ENCODE data around the gene FBXO39.

The FBXO39 gene

GRCh38 chr17:6786618-6787017, 10.6 kb downstream of the FBXO39 start:
- H3K36me3 ChIP-seq (ENCODE audit: control insufficient read depth, insufficient read depth, low read length) = no peaks in the 10 kb centered on the region
- H3K4me1 ChIP-seq (ENCODE audit: control insufficient read depth, insufficient read depth, low read length, poor library complexity, severe bottlenecking) = no peaks in the 10 kb centered on the region
- no peaks in the 10 kb centered on the region for H3K27me3 ChIP-seq (replicated peaks; ENCODE audit: control insufficient read depth, insufficient read depth, low read length, poor library complexity, severe bottlenecking)
- H3K27ac ChIP-seq (ENCODE audit: insufficient read depth, low read length, poor library complexity, severe bottlenecking) = no peak overlapping the region
- H3K9me3 ChIP-seq (ENCODE audit: control insufficient read depth, low read length) = no peaks in the 10 kb centered on the region
- no peak overlapping the region for H3K4me3 ChIP-seq (ENCODE audit: insufficient read depth, low read depth, low read length, poor library complexity, severe bottlenecking)
- DNase-seq = no peak

GRCh38 chr17:6787081-6787693, 11.2 kb downstream of the FBXO39 start:
- DNase-seq = no peak
- Histone ChIP-seq H3K36me3 (ENCODE audit: control insufficient read depth, insufficient read depth, low read length) (no peaks in the 10 kb centered on the region), H3K4me1 (ENCODE audit: control insufficient read depth, insufficient read depth, low read length, poor library complexity, severe bottlenecking) (no peaks in the 10 kb centered on the region), H3K4me3 (ENCODE audit: insufficient read depth, low read depth, low read length, poor library complexity, severe bottlenecking) (no peak overlapping the region), H3K27me3 (replicated peaks; ENCODE audit: control insufficient read depth, insufficient read depth, low read length, poor library complexity, severe bottlenecking) (no peaks in the 10 kb centered on the region), H3K27ac (ENCODE audit: insufficient read depth, low read length, poor library complexity, severe bottlenecking) (no peak overlapping the region), H3K9me3 (ENCODE audit: control insufficient read depth, low read length) (no peaks in the 10 kb centered on the region)

- Histone ChIP-seq H3K4me1 (ENCODE audit: control insufficient read depth, insufficient read depth, low read length, poor library complexity, severe bottlenecking) (no peaks in the 10 kb centered on the region), H3K4me3 (ENCODE audit: insufficient read depth, low read depth, low read length, poor library complexity, severe bottlenecking) (no peak overlapping the region), H3K27ac (ENCODE audit: insufficient read depth, low read length, poor library complexity, severe bottlenecking) (no peak overlapping the region), H3K27me3 (replicated peaks; ENCODE audit: control insufficient read depth, insufficient read depth, low read length, poor library complexity, severe bottlenecking) (no peaks in the 10 kb centered on the region), H3K9me3 (ENCODE audit: control insufficient read depth, low read length) (no peaks in the 10 kb centered on the region), H3K36me3 (ENCODE audit: control insufficient read depth, insufficient read depth, low read length) (no peaks in the 10 kb centered on the region)
- DNase-seq = no peak
Measured at GRCh38 chr17:6789146-6789545, 13.1 kb downstream of the FBXO39 start.

- no peaks in the 10 kb centered on the region for H3K36me3 ChIP-seq (ENCODE audit: control insufficient read depth, insufficient read depth, low read length)
- H3K4me1 ChIP-seq (ENCODE audit: control insufficient read depth, insufficient read depth, low read length, poor library complexity, severe bottlenecking) = no peaks in the 10 kb centered on the region
- no peak overlapping the region for H3K4me3 ChIP-seq (ENCODE audit: insufficient read depth, low read depth, low read length, poor library complexity, severe bottlenecking)
- no peak for DNase-seq
- H3K27ac ChIP-seq (ENCODE audit: insufficient read depth, low read length, poor library complexity, severe bottlenecking) = no peak overlapping the region
- no peaks in the 10 kb centered on the region for H3K27me3 ChIP-seq (replicated peaks; ENCODE audit: control insufficient read depth, insufficient read depth, low read length, poor library complexity, severe bottlenecking)
- no peaks in the 10 kb centered on the region for H3K9me3 ChIP-seq (ENCODE audit: control insufficient read depth, low read length)
Measured at GRCh38 chr17:6793748-6794493, 17.9 kb downstream of the FBXO39 start.

GRCh38 chr17:6796017-6796886, 20.2 kb downstream of the FBXO39 start:
- Histone ChIP-seq H3K4me1 (ENCODE audit: control insufficient read depth, insufficient read depth, low read length, poor library complexity, severe bottlenecking) (no peaks in the 10 kb centered on the region), H3K27ac (ENCODE audit: insufficient read depth, low read length, poor library complexity, severe bottlenecking) (no peak overlapping the region), H3K9me3 (ENCODE audit: control insufficient read depth, low read length) (no peaks in the 10 kb centered on the region), H3K27me3 (replicated peaks; ENCODE audit: control insufficient read depth, insufficient read depth, low read length, poor library complexity, severe bottlenecking) (no peaks in the 10 kb centered on the region), H3K36me3 (ENCODE audit: control insufficient read depth, insufficient read depth, low read length) (no peaks in the 10 kb centered on the region), H3K4me3 (ENCODE audit: insufficient read depth, low read depth, low read length, poor library complexity, severe bottlenecking) (no peak overlapping the region)
- DNase-seq = no peak

GRCh38 chr17:6796887-6797490, 21.0 kb downstream of the FBXO39 start:
- no peak for DNase-seq
- H3K27me3 ChIP-seq (replicated peaks; ENCODE audit: control insufficient read depth, insufficient read depth, low read length, poor library complexity, severe bottlenecking) = no peaks in the 10 kb centered on the region
- H3K9me3 ChIP-seq (ENCODE audit: control insufficient read depth, low read length) = no peaks in the 10 kb centered on the region
- H3K36me3 ChIP-seq (ENCODE audit: control insufficient read depth, insufficient read depth, low read length) = no peaks in the 10 kb centered on the region
- no peak overlapping the region for H3K27ac ChIP-seq (ENCODE audit: insufficient read depth, low read length, poor library complexity, severe bottlenecking)
- no peak overlapping the region for H3K4me3 ChIP-seq (ENCODE audit: insufficient read depth, low read depth, low read length, poor library complexity, severe bottlenecking)
- H3K4me1 ChIP-seq (ENCODE audit: control insufficient read depth, insufficient read depth, low read length, poor library complexity, severe bottlenecking) = no peaks in the 10 kb centered on the region

GRCh38 chr17:6797718-6798351, 21.8 kb downstream of the FBXO39 start:
- Histone ChIP-seq H3K36me3 (ENCODE audit: control insufficient read depth, insufficient read depth, low read length) (no peaks in the 10 kb centered on the region), H3K27me3 (replicated peaks; ENCODE audit: control insufficient read depth, insufficient read depth, low read length, poor library complexity, severe bottlenecking) (no peaks in the 10 kb centered on the region), H3K4me1 (ENCODE audit: control insufficient read depth, insufficient read depth, low read length, poor library complexity, severe bottlenecking) (no peaks in the 10 kb centered on the region), H3K9me3 (ENCODE audit: control insufficient read depth, low read length) (no peaks in the 10 kb centered on the region), H3K4me3 (ENCODE audit: insufficient read depth, low read depth, low read length, poor library complexity, severe bottlenecking) (no peak overlapping the region), H3K27ac (ENCODE audit: insufficient read depth, low read length, poor library complexity, severe bottlenecking) (no peak overlapping the region)
- DNase-seq = no peak

GRCh38 chr17:6799738-6800137, 23.7 kb downstream of the FBXO39 start:
- H3K9me3 ChIP-seq (ENCODE audit: control insufficient read depth, low read length) = no peaks in the 10 kb centered on the region
- H3K27me3 ChIP-seq (replicated peaks; ENCODE audit: control insufficient read depth, insufficient read depth, low read length, poor library complexity, severe bottlenecking) = no peaks in the 10 kb centered on the region
- H3K27ac ChIP-seq (ENCODE audit: insufficient read depth, low read length, poor library complexity, severe bottlenecking) = no peak overlapping the region
- H3K4me3 ChIP-seq (ENCODE audit: insufficient read depth, low read depth, low read length, poor library complexity, severe bottlenecking) = no peak overlapping the region
- no peaks in the 10 kb centered on the region for H3K36me3 ChIP-seq (ENCODE audit: control insufficient read depth, insufficient read depth, low read length)
- no peaks in the 10 kb centered on the region for H3K4me1 ChIP-seq (ENCODE audit: control insufficient read depth, insufficient read depth, low read length, poor library complexity, severe bottlenecking)
- no peak for DNase-seq

GRCh38 chr17:6800422-6801027, 24.5 kb downstream of the FBXO39 start:
- Histone ChIP-seq H3K4me3 (ENCODE audit: insufficient read depth, low read depth, low read length, poor library complexity, severe bottlenecking) (no peak overlapping the region), H3K27me3 (replicated peaks; ENCODE audit: control insufficient read depth, insufficient read depth, low read length, poor library complexity, severe bottlenecking) (no peaks in the 10 kb centered on the region), H3K36me3 (ENCODE audit: control insufficient read depth, insufficient read depth, low read length) (no peaks in the 10 kb centered on the region), H3K9me3 (ENCODE audit: control insufficient read depth, low read length) (no peaks in the 10 kb centered on the region), H3K27ac (ENCODE audit: insufficient read depth, low read length, poor library complexity, severe bottlenecking) (no peak overlapping the region), H3K4me1 (ENCODE audit: control insufficient read depth, insufficient read depth, low read length, poor library complexity, severe bottlenecking) (no peaks in the 10 kb centered on the region)
- DNase-seq = no peak
